ENCODE results near the gene GLYATL3.

DNA sequence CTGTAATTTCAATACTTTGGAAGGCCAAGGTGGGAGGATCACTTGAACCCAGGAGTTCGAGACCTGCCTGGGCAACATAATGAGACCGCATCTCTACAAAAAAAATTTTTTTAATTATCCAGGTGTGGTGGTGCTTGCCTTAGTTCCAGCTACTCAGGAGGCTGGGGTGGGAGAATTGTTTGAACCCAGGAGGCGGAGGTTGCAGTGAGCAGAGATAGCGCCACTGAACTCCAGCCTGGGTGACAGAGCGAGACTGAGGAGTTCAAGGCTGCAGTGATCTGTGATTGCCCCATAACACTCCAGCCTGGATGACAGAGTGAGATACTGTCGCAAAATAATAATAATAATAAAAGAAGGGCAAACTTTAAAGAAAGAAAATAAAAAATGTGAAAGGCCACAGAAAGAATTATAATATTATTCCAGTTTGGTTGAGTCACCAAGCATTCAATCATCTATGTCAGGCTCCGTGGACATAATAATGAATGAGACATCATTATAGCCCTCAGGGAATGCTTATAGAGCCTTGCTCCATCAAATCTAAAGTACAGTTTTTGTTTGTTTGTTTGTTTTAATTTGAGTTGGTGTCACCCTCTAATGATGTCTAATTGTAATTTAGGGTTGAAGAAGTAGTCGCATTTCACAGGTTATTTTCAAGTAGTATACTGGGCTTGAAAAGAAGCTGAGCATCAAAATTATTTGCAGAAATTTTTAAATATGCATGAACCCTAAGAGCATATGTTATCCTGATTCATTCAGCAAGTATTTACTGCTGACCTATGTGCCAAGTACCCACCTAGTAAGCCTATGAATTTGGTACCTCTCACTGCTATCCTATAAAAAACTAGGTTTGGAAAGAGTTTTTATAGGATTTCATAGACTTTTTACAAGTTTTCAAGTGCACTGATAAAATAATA lies 15.1 kb downstream of the GLYATL3 start:
- no peak for TF ChIP-seq CHD1 (IDR thresholded peaks at IDR 0.05; ENCODE audit: low read depth, low read length)
- TF ChIP-seq BHLHE40 (IDR thresholded peaks at IDR 0.05; ENCODE audit: low read depth, low read length) = no peak
- TF ChIP-seq, protein P1, sequence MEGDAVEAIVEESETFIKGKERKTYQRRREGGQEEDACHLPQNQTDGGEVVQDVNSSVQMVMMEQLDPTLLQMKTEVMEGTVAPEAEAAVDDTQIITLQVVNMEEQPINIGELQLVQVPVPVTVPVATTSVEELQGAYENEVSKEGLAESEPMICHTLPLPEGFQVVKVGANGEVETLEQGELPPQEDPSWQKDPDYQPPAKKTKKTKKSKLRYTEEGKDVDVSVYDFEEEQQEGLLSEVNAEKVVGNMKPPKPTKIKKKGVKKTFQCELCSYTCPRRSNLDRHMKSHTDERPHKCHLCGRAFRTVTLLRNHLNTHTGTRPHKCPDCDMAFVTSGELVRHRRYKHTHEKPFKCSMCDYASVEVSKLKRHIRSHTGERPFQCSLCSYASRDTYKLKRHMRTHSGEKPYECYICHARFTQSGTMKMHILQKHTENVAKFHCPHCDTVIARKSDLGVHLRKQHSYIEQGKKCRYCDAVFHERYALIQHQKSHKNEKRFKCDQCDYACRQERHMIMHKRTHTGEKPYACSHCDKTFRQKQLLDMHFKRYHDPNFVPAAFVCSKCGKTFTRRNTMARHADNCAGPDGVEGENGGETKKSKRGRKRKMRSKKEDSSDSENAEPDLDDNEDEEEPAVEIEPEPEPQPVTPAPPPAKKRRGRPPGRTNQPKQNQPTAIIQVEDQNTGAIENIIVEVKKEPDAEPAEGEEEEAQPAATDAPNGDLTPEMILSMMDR (conservative IDR thresholded peaks at IDR 0.05; ENCODE audit: low read depth, low read length) = no peak
- no peak for TF ChIP-seq FOS (IDR thresholded peaks at IDR 0.05; ENCODE audit: low read depth, low read length)
- TF ChIP-seq POLR2A (IDR thresholded peaks at IDR 0.05; ENCODE audit: low read depth, low read length) = no peak
- no peak for TF ChIP-seq RCOR1 (IDR thresholded peaks at IDR 0.05; ENCODE audit: insufficient replicate concordance, low read length)
- no peak for TF ChIP-seq CEBPB (IDR thresholded peaks at IDR 0.05; ENCODE audit: low read depth, low read length)
- TF ChIP-seq, protein P2, sequence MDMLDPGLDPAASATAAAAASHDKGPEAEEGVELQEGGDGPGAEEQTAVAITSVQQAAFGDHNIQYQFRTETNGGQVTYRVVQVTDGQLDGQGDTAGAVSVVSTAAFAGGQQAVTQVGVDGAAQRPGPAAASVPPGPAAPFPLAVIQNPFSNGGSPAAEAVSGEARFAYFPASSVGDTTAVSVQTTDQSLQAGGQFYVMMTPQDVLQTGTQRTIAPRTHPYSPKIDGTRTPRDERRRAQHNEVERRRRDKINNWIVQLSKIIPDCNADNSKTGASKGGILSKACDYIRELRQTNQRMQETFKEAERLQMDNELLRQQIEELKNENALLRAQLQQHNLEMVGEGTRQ (IDR thresholded peaks at IDR 0.05; ENCODE audit: low read depth, low read length) = no peak
- TF ChIP-seq RFX5 (IDR thresholded peaks at IDR 0.05; ENCODE audit: low read depth, low read length) = no peak
- TF ChIP-seq MXI1 (IDR thresholded peaks at IDR 0.05; ENCODE audit: borderline replicate concordance, low read depth, low read length) = no peak

Measured in IMR-90 (cell line).